SW 1271 (cell line): Measurements from ENCODE around the gene GPS2.
A peak's percentile ranks its signal among the peaks of the same experiment; 100 is the strongest.

Experiments
- DNase-seq, 2 experiments: peaks; one replicate each; lab custom pipeline; 2025; lab: John Stamatoyannopoulos, UW

The GPS2 gene

DNA sequence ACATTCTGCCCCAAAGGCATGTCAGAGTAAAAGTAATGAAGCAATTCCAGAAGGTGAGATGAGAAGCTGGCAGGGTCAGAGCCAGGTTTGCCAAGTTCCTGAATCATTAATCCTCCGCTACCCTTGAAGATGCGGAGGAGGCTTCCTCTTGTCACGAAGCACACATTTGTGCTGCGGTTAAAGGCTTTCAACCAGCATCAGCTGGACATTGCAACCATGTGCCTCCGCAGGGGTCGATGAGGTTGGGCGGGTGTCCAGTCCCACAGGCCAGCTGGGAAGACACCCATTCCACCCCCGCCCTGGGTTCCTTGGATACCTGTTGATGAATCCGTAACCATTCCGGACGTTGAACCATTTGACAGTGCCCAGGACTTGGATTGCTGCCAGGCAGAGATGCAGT is 22.0 kb downstream of the GPS2 start:
- DNase-seq: no peak

DNA sequence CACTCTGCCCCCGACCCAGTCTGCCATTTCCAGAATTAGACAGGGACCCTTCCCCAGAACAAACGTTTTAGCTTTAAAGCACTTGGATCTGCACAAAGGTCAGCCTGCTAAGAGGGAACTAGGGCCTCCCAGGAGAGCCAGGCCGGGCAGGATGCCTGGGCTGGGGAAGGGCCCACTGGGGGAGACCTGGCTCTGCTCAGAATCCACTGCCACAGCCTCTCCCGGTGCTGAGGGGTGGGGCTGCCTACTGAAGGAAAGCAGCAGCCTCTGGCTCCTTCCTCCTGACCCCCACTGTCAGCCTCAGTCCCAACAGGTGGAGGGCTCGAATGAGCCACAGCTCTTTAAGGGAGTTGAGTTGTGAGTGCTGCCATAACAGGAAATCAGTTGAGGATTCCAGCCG is 22.4 kb downstream of the GPS2 start:
- DNase-seq: no peak

DNA sequence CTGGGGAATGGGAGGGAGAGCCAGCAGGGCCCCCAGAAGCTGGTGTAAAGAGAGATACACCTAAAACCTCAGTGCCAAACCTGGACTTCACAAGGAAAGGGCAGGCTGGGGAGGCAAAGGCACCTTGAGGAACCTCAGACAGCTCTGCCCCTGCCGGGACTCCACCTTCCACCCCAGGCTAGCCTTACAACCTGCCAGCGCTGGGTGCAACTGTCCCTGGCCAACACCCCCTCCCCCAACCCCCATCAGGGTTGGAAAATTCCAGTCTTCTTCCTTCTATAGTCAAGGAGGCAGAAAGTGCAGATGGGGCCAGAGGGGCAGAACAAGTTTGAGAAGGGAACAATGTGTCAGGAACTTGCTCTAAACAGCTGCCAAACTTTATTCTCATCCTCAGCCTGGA is 23.0 kb downstream of the GPS2 start:
- DNase-seq: no peak

DNA sequence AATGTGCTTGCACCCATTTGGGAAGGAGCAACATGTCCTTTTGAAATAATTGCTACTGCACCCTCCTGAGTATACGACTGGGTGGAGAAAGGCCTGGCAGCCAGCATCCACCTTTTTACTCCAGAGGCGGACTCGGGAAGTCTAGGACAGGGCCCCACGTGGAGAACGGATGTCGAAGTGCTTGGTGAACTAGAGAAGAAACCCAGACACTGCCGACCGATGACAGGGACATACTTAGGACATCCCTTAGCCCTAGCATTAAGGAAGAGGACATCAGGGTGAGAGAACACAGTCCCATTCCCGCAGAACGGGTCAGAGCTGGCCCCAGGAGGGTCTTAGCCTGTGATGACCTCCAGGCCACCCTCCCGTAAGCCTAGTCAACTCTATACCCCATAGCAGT is 24.5 kb downstream of the GPS2 start:
- DNase-seq: no peak

DNA sequence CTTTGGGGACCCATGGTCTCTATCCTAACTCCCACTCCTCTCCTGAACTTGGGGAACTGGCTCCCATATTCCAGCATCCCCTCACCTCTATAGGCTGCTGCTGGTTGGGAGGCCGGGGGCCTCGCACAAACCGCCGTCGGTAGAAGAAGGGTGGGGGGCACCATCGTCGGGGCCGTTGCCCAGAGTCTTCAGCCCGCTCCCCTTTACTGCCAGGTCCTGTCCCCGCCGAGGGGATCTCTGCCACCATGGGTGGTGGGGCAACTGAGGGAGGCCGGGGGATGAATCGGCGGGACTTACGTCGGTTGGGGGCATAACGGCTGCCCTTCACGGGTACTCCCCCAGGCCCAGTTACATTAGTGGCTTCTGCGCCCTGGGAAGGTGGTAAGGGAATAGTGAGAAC is 25.0 kb downstream of the GPS2 start:
- no peak for DNase-seq

DNA sequence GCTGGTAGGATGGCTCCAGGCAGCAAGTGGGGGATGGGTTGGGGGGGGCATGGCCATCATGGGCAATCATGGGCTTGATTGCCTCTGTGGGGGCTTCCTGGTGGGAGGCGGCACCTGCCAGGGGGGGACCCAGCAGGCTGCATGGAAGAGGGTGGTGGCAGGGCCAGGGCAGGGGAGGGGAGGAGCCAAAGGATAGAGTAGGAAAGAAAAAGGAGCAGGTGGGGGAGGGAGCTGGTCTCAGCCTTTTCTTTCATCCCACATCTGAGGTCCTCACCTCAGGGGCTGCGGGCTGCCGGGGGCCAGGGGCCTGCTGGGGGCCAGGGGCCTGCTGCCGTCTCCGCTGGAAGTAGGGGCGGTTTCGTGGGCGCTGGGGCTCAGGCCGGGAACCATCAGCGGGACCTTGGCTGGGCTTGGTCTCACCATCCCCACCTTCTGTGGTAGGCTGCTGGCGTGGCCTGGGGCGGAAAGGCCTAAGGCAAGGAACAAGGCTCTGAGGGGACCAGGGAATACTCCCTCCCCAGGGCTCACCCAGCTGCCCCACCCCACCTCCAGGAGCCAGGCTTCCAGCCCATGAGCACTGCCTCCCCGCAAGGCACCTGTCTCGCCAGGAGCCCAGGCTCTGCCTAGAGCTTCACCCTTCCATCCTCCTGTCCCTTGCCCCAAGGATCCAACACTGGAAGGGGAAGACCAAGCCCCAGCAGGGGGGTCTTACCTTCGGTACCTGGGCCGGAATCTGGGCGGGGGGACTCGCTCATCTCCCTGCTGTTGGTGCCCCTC is 25.7 kb downstream of the GPS2 start:
- no peak for DNase-seq

DNA sequence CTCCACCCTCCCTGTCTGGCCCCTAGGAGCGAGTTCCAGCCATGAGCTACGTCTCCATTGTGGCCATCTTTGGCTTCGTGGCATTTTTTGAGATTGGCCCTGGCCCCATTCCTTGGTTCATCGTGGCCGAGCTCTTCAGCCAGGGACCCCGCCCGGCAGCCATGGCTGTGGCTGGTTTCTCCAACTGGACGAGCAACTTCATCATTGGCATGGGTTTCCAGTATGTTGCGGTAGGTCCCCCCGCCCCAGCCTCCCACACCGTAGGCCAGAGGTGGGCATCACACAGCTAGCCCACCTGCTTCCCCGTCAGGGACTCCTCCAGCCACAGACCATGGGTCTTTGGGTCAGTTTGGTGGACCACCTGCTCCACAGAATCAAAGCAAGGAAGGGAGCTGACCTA is 29.5 kb downstream of the GPS2 start:
- no peak for DNase-seq

DNA sequence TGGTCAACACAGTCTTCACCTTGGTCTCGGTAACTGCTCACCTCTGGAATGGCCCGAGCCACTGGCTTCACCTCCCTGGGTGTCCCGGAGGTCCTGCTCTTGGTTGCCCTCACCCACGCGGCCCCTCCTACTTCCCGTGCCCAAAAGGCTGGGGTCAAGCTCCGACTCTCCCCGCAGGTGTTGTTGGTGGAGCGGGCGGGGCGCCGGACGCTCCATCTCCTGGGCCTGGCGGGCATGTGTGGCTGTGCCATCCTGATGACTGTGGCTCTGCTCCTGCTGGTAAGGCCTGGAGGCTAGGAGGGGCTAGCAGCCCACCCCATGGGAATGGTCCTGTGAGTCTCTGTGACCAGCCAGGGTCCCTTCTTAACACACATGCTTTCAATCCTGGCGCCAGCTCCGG is 30.2 kb downstream of the GPS2 start:
- DNase-seq: no peak

DNA sequence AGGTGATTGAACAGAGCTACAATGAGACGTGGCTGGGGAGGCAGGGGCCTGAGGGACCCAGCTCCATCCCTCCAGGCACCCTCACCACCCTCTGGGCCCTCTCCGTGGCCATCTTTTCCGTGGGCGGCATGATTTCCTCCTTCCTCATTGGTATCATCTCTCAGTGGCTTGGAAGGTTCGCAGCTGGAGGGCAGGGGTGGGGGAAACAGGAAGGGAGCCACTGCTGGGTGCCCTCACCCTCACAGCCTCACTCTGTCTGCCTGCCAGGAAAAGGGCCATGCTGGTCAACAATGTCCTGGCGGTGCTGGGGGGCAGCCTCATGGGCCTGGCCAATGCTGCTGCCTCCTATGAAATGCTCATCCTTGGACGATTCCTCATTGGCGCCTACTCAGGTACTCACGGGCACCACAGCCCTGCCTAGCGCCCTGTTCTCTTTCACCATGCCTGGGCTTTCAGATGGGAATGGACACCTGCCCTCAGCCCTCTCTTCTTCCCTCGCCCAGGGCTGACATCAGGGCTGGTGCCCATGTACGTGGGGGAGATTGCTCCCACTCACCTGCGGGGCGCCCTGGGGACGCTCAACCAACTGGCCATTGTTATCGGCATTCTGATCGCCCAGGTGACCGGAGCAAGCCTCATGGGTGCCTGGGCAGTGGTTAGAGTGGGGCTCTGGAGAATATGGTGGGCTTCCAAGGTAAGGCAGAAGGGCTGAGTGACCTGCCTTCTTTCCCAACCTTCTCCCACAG is 31.5 kb downstream of the GPS2 start:
- no peak for DNase-seq

DNA sequence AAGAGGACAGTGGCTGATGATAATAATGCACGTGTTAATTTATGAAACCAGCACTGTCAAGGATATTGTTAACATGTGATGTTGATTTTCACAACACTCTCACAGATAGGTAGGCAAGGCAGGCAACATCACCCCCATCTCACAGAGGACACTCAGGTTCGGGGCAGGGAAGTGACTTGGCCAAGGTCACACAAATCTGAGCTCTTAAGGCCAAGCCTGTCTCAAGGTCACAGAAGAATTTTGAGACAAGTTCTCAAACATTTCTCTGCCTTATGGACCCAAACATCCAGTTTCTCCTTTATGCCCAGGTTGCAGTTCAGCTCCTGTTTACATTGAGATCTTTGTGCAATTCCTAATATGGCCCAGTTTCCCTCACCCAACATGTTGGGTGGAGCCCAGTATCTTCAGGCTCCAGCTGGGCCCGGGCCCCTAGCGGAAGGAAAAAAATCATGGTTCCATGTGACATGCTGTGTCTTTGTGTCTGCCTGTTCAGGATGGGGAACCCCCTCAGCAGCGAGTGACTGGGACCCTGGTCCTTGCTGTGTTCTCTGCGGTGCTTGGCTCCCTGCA is 32.3 kb downstream of the GPS2 start:
- DNase-seq: no peak

DNA sequence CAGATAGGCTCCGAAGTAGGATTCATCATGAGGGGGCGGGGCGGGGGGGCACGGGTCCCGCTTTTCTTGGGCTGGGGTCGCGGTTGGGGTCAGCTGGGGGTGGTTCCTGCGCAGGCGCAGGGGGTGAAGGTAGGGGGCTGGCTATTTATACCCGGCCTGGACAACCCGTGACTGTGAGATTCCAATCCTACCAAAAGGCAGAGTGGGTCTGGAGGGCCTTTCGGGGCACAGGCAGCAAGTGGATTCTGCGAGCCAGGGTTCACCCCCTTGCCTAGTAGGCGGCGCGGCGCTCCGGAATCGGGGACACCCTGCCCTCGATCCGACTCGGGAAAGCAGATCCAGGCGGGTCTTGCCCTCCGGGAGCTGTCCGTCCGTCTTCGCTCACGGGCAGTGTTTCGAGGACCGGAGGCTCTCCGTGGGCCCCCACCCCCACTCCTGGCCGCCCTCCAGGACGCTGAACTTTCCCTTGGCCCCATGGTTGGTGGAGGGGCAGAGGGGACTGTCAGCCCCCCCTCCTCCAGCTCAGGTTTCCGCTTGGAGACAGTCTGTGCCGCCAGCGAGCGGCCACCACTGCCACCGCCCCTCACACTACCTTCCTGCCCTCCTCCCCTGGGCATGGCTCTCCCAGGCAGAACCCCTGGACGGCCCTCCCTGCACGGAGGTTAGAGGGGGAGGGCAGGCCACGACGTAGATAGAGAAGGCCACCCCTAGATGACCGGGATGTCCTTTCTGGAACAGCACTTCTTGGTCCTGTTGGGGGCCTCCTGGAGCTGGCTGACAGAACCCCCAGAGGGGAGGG is 33.0 kb downstream of the GPS2 start:
- DNase-seq: no peak

DNA sequence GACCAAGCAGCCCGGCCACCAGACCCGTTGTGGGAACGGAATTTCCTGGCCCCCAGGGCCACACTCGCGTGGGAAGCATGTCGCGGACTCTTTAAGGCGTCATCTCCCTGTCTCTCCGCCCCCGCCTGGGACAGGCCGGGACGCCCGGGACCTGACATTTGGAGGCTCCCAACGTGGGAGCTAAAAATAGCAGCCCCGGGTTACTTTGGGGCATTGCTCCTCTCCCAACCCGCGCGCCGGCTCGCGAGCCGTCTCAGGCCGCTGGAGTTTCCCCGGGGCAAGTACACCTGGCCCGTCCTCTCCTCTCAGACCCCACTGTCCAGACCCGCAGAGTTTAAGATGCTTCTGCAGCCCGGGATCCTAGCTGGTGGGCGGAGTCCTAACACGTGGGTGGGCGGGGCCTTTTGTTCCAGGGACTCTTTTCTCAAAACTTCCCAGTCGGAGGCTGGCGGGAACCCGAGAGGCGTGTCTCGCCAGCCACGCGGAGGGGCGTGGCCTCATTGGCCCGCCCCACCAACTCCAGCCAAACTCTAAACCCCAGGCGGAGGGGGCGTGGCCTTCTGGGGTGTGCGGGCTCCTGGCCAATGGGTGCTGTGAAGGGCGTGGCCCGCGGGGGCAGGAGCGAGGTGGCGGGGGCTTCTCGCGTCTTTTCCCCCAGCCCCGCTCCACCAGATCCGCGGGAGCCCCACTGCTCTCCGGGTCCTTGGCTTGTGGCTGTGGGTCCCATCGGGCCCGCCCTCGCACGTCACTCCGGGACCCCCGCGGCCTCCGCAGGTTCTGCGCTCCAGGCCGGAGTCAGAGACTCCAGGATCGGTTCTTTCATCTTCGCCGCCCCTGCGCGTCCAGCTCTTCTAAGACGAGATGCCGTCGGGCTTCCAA is 33.8 kb downstream of the GPS2 start, which contains the start of gene SLC2A4:
SLC2A4 (plus strand) TSS at position 645 of the 879 bp plus-strand sequence; CDS start at position 862, 217 bp downstream.
- DNase-seq: peak; percentile 86 to 87

DNA sequence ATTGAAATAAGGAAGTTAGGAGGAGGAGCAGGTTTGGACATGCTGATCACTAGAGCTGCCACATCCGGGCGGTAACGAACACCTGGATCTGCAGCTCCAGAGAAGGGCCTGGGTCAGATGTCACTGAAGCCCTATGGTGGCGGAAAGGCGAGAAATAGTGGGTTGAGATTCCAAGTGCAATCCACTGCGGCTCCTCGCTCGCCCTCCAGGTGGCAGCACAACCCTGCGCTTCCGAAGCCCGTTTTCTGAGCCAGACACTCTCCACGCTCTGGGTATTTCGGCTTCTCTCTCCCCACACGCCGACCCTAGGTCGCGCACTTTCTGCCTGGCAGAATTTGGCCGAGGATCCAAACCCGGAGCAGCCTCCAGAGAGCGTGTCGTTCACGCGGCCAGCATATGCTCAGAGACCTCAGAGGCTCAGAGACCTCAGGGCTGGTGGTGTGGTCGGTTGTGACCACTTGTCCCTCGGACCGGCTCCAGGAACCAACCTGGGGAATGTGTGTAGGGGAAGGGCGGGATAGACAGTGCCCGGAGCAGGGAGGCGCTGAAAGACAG is 34.6 kb downstream of the GPS2 start:
- DNase-seq: peak; percentile 61 to 81

DNA sequence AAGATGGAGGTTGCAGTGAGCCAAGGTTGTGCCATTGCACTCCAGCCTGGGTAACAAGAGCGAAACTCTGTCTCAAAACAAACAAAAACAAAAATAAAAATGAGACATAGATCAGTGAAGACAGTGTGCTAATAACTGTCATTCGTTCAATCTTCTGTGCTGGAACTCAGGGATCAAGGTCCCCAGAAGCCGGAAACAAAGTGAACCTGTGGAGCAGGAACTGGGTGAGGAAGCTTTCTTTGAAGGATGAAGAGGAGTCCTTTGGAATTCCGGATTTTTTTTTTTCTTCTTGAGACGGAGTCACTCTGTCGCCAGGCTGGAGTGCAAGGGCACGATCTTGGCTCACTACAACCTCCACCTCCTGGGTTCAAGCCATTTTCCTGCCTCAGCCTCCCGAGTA is 35.7 kb downstream of the GPS2 start:
- no peak for DNase-seq

DNA sequence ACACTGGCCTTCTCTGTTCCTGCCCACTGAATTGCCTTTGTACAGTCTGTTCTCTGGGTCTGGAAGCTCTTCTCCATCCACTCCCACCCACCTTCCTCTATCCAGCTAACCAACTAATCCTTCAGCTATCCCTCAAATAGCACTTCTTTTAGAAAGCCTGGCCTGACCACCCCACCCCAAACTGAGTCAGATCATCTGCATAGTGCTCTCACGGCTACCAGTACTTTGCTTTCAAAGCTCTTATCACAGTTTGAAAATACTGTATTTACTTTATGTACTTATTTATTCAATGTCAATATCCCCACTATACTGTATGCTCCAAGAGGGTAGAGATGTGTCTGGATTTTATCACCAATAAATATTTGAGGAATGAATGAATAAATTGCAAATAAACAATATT is 48.4 kb downstream of the GPS2 start:
- DNase-seq: no peak

DNA sequence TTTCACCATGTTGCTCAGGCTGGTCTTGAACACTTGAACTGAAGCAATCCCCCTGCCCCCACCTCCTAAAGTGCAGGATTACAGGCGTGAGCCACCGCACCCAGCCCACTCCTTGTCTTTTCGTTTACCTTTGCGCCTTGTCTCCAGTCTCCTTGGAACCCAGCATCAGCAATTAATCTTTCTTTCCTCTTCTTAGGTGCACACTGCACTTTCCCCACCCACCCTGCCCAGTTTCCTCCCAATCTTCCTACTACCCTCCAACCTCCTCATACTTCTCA is 51.4 kb downstream of the GPS2 start:
- no peak for DNase-seq

DNA sequence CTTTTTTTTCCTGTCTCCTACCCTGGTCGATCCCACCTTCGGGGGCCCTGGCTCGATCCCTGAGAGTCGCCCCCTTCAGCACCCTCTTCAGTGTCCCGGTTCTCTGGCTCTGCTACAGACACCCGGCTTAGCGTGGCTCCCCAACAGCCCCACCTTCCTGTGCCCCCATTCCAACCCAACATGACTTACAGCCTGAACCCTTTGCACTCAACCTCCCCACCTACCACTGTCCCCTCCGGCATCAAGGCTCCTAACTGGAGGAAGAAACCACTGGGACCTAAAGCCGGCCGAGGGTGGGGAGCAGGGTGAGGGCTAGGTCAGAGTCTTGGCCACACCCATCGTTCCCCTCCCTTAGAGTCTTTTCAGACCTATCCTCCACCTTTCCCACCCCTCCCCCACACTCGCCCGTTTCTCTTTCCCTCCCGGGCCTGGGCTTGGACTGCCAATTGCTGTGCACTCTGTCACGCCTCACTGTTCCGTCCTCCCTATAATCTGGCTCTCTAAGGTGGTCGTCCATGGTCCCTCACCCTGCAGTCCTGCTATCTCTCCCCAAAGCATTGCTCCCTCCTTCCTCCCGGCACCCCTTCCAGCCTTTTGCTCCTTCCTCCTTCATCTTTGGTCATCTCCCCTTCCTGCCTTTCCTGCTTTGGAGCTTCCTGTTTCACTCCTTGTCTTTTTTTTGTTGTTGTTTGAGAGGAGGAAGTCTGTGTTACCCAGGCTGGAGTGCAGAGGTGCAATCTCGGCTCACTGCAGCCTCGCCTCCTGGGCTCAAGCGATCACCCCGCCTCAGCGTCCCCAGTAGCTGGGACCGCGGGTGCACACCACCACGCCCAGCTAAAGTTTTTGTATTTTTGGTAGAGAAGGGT is 52.0 kb downstream of the GPS2 start:
- DNase-seq: no peak
